Prostate gland (tissue), 2 donors: ENCODE data around the gene GRIA4.

Experiments
- CTCF ChIP-seq, 4 experiments: fragments of 200-600 bp in 2 of 4; fragments of 450-650 bp in 2 of 4; sonication (generic) in 2 of 4; IDR thresholded peaks; 1 replicate in 3 of 4; 2 replicates in 1 of 4; pipeline ENCODE4 v1.5.1; 2016 to 2019; ENCODE audit warnings: antibody characterized with exemption in 4 of 4, mild to moderate bottlenecking in 2 of 4, moderate library complexity in 2 of 4
- POLR2A ChIP-seq: fragments of 450-650 bp; IDR thresholded peaks from one replicate; pipeline ENCODE4 v1.6.1; 2016; ENCODE audit warnings: antibody characterized with exemption, mild to moderate bottlenecking

GRCh38 chr11:105612771-105613170 is 2.9 kb downstream of the GRIA4 start:
- TF ChIP-seq CTCF (IDR thresholded peaks at IDR 0.05): no peak
- no peak for TF ChIP-seq POLR2A
